Ammon's horn (tissue), 1 donor: ENCODE measurements around the gene BRSK2.

Source experiments
- DNase-seq: peaks from one replicate; pipeline ENCODE4 v3.0.0-alpha.2; 2016; ENCODE audit warnings: low spot score

BRSK2 gene

DNA sequence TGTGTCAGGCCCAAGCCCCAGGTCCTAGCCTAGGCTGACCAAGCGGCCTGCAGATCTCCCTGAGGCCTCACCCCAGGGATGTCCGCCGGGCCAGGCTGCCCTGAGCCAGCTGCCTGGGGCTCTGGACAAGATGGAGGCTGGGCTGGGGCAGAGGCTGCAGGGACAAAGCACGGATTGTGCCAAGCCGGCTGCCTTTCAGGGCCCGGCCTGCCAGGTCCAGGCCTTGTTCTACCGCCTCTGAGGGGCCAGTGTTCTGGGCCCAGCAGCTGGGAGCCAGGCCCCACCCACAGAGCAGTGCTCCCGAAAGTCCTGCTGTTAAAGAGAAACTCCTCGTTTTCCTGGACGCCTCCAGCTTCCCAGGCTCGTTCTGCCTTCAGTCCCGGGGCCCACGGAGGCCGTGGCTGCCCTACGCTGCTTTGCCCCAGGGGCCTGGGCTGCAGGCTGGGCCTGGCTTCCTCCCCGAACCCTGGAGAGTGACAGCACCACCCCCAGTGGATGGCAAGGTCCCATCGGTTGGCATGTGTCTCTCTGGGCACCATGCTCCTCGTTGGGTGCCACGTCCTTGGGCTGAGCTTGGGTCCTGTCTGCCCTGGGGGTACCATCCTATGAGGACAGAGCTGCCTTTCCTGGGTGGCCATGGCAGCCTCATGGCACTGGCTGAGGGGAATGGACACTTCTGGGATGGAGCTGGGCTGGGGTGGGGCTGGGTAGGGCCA, 7.6 kb downstream of the BRSK2 start:
- DNase-seq, result peak; percentile 97

DNA sequence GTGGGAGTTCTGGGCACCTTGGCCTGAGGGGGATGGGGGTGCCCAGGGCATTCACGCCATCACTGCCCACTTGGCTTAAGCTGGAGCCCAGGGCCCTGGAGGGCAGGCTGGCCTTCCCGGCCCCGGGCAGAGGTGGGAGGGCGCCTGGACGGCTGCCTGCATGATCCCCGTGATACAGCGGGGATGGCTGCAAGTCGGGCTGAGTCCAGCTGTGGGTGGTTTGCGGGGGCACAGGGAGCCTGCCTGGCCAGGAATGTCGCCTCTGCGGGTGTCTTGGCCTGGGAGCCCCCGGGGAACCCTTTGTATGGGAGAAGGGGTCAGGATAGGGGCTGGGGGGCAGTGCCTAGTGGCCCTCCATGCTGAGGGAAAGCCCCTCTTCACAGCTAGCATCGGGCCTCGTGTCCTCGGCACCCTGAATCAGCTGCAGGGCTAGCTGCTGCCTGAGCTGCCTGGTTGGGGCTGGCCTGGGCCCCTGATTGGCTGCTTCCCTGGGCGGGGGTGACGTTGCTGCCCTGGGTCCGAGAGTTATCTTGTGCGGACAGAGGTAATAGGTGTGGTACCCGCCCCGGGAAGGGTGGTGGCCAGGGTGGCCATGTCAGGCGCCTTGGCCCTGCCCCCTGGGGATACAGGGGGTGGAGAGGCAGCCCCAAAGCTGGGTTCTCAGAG, 8.3 kb downstream of the BRSK2 start:
- DNase-seq, result no peak

DNA sequence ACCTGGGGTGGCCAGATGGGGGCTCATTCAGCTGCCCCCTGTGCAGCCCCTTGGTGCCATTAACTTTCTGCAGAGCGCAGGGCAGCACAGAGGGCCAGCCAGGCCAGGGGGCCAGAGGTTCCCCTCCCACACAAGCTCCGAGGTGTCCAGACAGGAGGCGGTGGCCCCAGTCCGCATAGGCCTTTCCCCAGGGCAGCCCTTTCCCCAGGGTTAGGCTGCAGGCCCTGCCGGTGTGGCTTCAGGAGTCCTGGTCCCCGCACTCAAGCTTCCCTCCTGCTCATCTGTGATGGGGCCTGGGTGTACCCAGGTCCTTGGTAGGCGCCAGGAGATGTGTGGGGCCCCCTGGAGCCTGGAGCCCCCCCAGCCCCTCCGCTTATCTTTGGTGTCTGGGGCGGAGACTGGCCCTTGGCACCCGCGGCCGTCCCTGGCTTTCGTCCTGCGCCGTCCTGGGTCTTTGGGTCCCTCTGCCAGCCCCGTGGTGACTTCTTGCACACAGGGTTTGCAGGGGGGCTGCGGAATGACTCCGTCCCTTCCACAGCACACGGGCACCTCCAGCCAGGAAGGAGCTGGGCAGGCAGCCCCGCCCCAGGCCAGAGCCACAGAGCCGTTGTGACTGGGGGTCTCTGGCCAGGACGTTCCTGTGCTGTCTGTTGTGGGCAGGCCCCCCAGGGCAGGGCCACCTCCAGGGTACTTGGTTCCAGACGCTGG, 8.9 kb downstream of the BRSK2 start:
- no peak for DNase-seq

DNA sequence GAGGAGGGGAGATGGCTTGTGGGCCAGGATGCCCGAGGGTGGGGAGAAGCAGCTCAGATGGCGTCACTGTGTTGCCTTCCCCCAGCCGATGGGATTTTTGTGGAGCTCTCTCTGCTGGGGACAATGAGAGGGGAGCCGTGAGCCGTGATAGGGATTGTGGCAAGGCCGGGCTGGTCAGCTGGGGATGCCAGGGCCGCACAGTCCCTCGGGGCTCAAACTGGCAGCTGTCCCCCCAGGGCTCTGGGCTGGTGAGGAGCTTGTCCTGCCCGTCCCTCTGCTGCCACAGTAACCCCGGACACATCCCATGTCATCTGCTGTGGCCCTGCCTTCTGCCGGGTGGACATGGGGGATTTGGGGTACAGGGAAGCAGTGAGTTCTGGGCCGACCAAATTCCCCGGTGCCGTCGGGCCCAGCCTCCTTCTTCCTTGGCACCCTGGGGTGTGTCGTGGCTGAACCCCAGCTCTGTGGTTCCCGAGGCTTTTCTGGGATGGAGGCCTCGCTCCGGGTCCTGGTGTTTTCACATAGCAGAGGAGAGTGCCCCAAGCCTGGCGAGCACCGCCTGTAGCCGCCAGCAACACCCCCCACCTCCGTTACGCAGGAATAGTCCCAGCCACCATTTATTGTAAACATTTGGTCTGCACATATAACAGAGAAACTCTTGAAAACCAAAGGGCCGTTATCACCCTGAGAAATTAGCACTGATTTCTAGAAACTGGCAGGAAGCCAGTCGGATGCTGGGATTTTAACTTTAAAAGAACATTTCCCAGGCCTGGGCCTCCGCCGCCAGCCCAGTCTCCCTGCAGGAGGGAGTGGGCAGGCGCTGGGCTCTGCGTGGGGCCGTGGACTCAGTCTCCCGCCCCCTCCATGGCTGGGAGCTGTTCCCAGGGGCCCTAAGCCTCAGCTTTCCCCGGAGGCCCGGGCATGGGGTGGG, 9.9 kb downstream of the BRSK2 start:
- no peak for DNase-seq

DNA sequence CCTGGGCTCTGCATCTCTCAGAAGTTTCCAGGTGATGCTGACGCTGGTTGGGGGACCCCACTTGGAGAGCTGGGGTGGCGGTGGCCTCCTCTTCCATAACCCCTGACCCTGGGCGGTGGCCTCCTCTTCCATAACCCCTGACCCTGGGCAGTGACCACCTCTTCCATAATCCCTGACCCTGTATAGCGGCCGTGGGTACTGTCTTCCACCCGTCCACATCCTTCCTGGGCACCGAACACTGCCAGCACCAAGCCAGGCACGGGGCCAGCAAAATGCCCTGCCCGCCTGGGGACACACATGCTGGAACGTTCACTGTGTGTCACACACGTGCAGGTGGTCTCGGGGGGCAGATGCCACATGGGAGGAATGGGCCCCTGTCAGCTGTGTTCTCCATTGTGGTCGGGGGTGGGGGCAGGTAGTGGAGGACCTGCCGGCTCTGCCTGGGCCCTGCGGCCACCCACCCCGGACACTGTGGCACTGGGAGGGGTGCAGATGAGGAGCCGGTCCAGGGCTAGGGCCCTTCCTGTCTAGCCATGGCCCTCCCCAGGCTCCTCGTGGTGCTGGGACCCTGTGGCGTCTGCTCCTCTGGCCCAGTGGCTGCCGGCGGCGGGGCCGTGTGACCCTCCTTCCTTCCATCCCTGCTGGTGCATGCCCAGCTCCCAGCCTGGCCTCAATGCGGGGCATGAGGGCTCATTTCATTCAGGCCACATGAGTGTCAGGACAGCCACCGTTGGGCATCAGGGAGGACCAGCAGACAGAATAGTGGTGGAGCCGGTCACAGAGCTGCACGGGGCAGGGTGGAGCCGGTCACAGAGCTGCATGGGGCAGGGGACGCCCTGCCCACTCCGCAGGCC, 10.8 kb downstream of the BRSK2 start:
- DNase-seq, result no peak

DNA sequence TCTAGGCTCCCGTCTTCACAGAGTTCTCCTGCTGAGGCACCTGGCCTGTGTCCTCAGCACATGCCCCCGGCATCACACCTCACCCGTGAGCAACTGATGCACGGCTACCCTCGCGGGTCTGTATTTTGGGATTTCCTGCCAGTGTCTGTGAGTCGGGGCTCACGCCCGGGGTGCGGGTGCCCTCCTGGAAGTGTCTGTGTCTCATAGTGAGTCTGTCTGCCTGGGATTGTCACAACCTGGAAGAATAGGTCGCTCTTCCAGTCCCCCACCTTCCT, 11.4 kb downstream of the BRSK2 start:
- DNase-seq, result no peak

DNA sequence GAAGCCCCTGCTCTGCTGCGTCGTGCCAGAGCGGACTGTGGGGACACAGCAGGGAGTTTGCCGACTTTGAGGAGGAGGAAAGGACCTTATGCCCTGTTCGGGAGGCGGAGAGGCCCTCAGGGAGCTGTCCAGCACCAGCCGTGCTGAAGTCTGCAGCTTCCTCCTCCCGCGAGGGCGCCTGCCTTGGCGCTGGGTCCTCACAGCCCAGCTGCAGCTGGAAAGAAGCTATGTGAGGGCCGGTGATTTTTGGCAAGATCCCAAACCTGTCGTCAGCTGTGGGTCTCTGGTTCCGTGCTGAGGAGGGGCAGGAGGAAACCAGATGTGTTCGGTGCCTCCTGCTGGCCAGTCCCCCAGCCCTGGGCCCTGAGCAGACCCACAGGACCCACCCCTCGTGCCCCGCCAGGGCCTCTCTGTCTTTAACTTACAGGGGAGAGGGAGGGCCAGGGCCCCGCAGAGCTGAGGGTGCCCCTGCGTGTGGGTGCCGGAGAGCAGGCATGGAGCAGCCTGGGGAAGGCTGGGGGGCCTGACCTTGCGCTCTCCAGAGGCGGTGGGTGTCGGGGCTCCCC, 12.0 kb downstream of the BRSK2 start:
- DNase-seq, result peak; percentile 85

DNA sequence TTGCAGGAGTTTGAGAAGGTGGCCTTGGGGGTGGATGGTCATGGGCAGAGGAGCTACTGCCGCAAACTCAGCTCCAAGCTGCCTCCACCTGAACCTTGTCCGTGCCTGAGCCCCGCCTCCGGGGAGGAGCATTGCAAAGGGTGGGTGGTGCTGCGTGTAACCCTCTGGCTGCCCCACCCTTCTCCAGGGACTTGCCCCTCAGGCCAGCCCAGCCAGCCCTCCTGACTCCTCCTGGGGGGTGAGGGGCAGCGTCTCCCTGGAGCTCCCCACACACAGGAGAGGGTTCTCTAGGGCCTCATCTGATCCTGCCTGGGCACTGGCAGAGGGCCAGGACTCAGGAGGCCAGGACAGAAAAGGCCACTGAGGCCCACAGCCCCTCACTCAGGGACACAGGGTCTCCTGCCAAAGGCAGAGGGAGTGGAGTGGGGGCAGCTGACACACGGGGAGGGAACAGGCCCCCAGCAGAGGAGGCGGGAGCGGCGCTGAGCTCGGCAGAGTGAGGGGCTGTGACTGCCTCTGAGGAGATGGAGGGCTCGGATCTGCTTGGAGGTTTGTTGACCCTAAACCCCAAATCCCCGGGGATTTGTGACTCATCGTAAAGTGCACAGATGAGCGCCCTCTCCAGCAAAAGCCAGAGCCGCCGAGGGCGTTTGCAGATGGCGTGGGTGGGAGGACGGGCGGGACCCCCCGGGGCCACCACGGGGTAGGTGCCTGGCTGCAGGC, 12.8 kb downstream of the BRSK2 start:
- no peak for DNase-seq

DNA sequence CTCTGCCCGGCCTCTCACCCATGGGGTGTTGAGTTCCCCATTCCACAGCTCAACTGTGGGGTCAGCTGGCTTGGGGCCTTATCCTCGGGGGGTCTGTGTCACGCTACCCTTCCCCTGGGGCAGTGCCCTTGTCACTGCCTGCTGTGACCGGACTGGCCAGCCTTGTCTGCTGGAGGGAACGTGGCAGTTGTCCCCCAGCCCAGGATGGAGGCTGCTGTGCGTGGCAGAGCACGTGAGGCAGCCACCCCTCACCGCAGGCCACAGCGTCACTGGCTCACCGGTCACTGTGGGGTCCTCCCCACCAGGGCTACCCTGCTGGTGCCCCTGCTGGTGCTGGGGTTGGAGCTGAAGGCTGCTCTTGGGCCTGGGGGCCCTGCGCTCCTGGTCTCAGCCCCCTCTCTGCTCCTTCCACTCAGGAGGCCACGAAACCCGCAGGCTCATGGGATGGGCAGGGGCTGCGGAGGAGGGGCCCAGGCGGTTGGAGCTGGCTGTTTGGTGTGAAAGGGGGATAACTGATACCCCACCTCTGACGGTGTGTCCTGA, 13.4 kb downstream of the BRSK2 start:
- DNase-seq, result no peak

DNA sequence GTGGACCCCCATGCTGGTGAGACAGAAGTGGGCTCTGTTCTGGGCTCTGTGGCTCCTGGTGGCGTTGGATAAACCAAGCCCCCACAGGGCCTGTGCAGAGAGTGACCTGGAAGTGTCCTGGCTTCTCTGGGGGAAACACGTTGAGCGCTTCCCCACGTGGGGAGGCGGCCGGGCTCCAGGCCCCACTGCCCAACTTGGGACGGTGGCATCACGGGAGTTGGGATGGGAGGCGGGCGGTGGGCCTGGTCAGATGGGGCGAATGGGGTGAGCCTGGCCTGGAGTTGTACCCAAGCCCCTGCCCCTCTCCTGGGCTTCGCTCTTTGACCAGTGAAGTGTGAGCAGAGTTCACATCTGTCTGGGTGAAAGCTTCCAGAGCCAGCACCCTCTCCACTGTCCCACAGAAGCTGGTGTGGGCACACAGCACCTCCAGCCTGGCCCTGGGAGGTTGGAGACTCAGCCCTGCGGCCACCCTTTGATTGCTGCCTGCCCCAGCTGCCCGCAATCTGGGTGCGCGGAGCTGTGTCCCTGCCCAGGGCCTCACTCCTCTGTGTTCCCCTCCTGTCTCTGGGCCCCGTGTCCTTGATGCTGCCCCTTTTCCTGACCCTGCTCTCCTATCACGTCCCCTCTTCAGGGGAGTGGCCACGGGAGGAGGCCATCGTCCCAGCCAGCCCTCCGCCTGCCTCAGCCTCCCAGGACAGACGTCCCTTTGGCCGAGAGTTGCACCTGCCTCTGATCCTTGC, 14.2 kb downstream of the BRSK2 start:
- no peak for DNase-seq

DNA sequence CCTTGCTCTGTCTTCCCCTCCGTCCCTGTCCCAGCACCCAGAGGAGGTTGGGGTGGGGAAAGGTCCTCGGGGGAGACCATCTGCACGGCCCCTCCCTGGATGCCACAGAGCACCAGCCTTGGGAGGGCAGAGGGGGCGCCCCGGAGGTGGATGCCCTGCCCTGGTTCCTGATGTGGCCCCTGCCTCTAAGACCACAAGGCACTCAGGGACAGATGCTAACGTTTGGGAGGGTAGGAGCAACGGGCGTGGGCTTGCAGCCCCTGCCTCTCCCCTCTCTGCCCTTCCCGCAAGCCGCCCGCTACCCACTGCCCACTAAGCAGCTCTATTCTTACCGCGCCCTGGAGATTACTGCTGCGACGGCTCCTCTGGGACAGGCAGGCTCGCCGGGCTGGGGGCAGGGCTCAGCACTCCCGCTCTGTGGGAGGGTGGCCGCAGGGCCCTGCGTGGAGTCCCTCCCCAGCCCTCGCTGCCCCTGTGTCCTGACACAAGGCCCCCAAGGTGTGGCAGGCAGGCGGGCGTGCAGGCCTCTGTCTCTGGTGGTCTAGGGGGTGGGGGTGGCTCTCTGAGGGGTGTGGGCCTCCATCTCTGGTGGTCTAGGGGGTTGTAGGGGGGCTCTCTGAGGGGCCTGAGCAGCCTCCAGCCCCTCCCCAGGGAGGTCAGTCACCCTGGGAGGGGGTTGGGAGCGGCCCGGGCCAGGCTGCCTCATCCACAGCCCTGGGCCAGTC, 14.9 kb downstream of the BRSK2 start:
- DNase-seq, result no peak

DNA sequence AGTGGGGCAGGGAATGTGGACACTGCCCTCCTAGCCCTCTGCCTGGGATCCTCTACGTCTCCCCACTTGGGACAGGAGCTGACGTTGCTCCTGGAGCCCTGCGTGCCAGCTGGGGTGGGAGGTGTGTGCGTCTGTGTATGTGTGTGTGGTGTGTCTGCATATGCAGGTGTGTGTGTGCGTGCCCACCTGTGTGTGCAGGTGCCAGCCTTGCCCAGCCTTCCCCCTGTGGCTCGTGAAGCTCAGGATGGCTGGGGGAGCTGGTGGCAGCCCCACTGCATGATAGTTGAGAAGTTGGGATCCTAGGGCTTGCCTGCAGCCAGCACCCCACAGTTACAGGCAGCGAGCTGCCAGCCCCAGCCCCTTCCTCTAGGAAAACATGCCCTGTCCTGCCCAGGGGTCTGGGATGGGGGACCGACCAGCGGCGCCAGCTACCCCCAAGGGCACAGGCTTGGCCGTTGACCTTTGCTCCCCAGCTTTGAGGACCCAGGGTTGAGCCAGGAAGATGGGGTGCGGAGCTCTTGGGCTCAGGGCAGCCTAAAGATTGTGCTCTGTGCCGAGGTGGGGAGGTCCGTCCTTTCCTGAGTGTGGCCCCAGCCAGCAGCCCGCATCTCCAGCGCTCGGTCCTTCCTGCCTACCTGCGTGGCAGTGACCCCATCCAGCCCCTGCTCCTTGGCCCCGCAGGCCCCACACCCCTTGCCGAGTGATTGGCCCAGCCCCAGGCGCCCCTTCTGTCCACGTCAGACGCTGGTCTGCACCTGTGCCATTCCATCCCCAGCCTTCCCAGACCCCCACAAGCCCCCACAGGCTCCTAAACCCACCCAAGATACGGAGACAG, 15.7 kb downstream of the BRSK2 start:
- DNase-seq, result no peak

DNA sequence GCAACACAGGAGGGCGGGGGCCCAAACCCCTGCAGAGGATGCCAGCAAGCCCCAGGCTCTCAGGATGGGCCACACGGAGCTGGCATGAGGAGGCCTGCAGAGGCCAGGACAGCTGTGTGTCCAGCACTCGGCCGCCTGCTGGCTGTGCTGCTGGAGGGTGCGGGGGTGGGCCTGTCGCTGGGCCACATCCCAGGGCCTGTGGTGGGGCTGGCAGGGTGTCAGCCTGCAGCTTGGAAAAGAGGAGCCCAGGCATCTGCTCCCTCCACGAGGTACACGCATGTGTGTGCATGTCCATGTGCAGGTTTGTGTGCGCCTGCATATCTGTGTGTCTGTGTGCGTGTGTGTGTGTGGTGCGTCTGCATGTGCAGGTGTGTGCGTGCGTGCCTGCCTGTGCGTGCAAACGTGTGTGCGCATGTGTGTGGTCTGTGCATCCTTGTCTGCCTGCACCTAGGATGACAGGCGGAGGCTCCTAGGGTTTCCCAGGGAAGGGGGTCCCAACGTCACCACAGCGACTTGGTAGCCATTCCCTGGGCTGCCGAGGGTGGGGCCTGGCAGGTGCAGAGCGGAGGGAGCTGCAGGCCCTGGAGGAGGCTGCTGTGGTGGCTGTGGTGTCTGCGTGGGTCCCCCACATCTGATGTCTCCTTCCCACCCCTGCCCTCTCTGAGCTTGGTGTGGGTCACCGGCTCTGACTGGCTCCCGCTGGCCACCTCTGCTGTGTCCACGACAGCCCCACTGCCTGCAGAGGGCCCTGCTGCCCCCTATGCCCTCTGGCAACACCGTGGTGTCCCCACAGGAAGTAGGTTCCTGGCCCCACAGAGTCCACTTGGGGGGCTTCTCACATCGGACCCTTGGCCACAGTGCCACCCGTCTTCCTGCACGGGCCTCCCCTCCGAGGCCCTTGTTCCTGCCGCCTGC, 17.1 kb downstream of the BRSK2 start:
- DNase-seq, result no peak

DNA sequence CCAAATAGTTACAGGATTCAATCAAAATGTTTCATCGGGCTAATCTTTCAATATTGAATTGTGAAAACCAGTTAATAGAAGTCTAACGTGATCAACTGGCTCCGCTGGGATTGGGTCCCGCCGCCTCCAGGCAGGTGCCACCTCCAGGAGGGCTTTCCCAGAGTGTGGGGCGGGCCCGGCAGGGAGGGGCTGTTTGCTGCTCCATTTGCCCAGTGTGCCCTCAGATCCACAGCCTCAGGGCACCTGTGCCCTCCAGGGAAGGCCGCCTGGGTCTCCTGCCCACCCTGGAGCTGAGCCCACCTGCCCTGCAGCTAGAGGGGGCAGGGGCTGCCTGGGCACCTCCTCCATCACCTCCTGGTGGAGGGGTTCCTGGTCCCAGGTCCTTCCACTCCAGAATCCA, 17.9 kb downstream of the BRSK2 start:
- no peak for DNase-seq

DNA sequence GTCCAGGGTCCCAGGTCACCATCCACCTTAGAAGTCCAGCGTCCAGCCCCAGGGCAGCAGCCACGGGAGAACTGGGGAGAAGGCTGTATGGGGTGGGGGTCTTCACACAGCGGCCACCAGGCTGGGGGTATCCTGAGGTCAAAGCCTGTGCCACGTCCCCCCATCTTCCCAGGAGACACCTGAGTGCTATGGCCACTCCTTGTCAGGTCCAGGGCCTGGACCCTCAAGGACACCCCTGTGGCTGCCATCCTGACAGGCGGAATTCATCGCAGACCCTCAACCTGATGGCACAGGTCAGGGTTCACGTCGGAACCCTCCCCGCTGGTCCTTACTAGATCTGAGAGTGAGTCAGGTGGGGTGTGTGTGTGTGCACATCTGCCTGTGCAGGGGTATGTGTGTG, 18.6 kb downstream of the BRSK2 start:
- no peak for DNase-seq

DNA sequence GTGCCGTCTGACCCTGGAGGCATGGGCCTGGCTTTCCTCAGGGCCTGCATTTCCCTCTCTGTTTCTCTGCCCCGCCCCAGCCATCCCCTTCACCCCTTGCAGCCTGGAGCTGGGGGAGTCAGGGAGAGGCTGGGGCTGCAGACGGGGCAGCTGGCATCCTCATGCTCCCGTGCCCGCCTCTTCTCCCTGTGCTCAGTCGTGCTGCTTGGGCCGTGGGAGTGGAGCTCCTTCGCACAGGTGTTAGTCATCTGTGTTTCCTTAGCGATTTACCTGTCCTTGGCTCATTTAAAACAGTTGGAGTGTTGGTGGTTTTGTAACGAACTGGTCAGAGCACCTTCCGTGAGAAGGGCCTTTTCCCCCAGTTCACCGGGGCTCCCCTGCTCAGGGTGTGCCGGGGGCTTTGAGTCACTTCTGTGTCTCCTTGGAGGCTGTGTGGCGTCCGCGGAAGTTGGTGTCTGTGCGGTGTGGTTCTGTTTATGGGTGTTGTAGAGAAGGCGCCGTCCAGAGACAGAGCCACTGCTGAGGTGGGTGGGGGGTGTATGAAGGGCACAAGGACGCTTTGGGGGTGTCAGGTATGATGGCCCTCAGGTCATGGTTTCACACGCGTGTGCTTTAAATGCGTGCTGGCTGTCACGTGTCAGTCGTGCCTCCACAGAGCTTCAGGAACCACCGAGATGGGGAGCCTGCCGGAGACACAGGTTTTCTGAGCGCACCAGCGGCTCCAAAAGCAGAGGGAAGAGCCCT, 19.5 kb downstream of the BRSK2 start:
- DNase-seq, result no peak
